IPS-15b (cell line): ENCODE measurements around the gene RAB11FIP3.
"Not testable (repeated sequence)": the region's sequence is repeated elsewhere in the genome, so short reads cannot be mapped to it uniquely, and the experiment has no call there.

Experiments used
- H3K27me3 ChIP-seq: one replicate; pipeline ENCODE4 v1.6.1; 2013; ENCODE audit warnings: low read length; ENCODE audit not compliant: control insufficient read depth, insufficient read depth
- H3K36me3 ChIP-seq: one replicate; pipeline ENCODE4 v1.6.1; 2013; ENCODE audit warnings: low read length; ENCODE audit not compliant: control insufficient read depth, insufficient read depth
- H3K4me1 ChIP-seq: one replicate; pipeline ENCODE4 v1.6.1; 2013; ENCODE audit warnings: mild to moderate bottlenecking, low read length; ENCODE audit not compliant: control insufficient read depth, insufficient read depth
- H3K4me3 ChIP-seq: one replicate; pipeline ENCODE4 v1.5.1; 2013; ENCODE audit warnings: low read depth, low read length
- H3K9ac ChIP-seq: one replicate; pipeline ENCODE4 v1.6.1; 2013; ENCODE audit warnings: low read depth, mild to moderate bottlenecking, low read length
- H3K9me3 ChIP-seq: one replicate; pipeline ENCODE4 v1.6.1; 2013; ENCODE audit warnings: mild to moderate bottlenecking, low read length; ENCODE audit not compliant: control insufficient read depth, insufficient read depth

RAB11FIP3 gene

DNA sequence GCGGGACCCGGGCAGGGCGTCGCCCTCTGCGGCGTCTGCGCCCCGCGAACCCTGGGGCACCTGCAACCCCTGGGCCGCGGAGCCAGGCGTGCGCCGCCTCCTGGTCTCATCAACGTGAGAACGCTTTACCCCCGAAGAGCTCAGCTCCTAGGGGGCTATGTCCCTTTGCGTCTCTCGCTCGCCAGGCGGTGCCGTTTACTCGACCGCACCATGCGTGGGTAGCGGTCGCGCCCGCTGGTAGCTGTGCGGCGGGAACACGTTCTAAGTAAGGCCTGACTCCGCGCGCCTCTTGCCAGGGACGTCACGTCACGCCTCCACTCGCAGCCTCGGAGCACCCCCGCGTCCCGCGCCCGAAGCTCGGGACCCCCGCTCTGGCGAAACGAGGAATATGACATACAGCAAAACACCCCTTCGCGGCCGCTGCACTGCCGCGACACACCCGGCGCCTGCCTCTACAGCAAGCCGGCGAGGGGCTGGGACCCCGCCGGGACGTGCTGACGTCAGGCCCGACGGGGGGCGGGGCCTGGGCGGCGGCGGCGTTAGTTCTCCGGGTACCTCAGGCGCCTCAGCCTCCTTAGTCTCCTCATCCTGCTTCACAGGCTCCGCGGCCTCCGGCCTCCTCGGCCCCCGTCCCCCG, at the start of gene RAB11FIP3:
TSS of gene RAB11FIP3 (plus strand) at position 568 of the 637 bp plus-strand sequence. CDS start 358 bp downstream, outside the sequence.
- Histone ChIP-seq H3K9ac (peak within 1 kb of the TSS; percentile 24), H3K4me3 (peak within 1 kb of the TSS; percentile 76), H3K4me1 (peaks cover 2% of the 10 kb centered on the region), H3K27me3 (peaks cover 23% of the 10 kb centered on the region), H3K9me3 (no peaks in the 10 kb centered on the region), H3K36me3 (no peaks in the 10 kb centered on the region)

DNA sequence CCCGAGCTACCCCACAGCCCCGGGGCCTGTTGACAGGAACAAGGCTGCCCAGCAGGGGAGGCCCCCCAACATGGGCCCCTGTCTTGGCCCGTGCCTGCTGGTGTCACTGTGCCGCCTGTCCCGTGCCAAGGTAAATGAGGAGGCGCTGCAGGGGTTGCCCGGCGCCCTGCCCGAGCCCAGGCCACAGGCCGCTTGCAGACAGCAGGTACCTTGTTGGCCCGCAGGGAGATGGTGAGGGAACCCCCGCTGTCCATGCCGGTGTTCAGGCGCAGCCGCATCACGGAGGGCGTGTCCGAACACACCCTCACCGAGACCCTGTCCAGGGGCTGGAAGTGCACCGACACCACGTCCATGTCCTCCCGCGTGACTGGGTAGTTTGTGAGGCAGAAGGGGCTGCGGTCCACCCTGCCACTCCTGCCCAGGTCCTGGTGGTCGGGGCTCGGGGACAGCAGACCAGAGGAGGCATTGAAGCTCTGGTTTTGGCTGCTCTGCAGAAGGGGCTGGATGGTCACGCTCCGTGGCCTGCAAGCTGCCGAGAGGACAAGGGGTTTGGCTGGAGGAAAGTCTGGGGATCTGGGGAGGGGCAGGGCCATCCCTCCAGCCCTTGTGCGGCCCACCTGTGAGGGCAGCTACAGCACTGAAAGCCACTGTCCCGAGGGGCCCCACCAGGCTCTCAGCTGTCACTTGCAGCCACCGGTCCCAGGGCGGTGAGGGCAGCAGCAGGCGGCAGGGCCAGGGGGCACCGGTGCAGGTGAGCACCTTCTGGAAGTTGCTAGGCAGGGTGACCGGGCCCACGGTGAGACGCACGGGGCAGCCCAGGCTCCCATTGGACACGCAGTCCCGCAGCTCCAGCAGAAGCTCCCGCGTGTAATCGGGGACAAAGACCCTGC, 49.3 kb upstream of the RAB11FIP3 start:
- H3K4me3 ChIP-seq: no peak overlapping the region
- peaks cover 66% of the 10 kb centered on the region for H3K36me3 ChIP-seq
- H3K27me3 ChIP-seq: no peaks in the 10 kb centered on the region
- H3K9me3 ChIP-seq: no peaks in the 10 kb centered on the region
- no peak overlapping the region for H3K9ac ChIP-seq
- H3K4me1 ChIP-seq: peaks cover 7% of the 10 kb centered on the region

DNA sequence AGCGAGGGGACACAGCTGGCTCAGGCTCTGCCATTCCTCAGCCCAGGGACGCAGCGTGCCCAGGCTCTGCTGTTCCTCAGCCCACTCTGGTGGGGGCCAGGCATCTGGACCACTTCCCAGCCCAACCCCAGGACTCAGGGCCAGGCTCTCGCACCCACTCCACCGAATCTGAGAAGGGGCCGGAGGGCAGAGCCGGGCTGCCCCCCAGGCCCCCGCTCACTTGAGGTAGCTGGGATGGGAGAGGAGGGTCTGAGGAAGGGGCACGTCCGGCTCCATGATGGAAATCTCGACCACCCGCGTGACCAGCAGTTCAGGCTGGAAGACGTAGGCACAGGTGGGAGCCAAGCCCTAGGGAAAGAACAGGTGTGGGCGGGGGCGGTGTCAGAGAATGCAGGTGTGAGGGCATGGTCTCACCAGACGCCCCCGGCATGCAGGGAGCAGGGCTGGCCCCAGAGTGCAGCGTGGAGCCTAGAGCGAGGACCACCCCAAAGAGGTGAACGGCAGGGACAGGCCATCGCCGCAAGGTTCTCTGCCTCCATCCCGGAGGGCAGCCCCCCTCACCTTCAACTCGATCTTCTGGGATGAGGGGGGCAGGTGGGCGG, 48.5 kb upstream of the RAB11FIP3 start:
- Histone ChIP-seq H3K9ac (no peak overlapping the region), H3K9me3 (no peaks in the 10 kb centered on the region), H3K4me1 (peaks cover 7% of the 10 kb centered on the region), H3K27me3 (no peaks in the 10 kb centered on the region), H3K36me3 (peaks cover 59% of the 10 kb centered on the region), H3K4me3 (no peak overlapping the region)

DNA sequence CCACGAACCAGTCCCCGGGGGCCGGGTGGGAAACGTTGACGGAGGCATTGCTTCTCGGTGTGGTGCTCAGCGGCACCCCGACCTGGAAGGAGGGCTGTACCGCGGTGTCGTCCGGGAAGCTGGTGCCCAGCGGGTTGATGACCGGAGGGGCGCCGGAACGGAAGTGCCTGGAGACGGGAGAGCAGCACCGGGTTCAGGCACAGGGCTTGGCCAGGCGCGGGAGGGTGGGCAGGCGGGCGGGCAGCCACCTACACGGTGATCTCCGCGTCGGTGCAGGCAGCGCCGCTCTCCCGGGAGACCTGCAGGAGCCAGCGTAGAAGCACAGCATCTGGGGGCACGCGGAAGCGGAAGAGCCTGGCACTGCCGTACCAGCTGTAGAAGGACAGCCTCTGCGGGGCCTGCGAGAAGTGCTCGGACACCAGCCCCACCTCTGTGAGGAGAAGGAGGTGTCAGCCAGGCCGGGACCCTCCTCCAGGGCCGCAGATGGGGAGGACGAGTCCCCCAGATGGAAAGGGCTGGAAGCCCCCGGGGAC, 48.0 kb upstream of the RAB11FIP3 start:
- Histone ChIP-seq H3K4me3 (no peak overlapping the region), H3K9me3 (no peaks in the 10 kb centered on the region), H3K9ac (no peak overlapping the region), H3K36me3 (peaks cover 53% of the 10 kb centered on the region), H3K4me1 (peaks cover 7% of the 10 kb centered on the region), H3K27me3 (no peaks in the 10 kb centered on the region)

DNA sequence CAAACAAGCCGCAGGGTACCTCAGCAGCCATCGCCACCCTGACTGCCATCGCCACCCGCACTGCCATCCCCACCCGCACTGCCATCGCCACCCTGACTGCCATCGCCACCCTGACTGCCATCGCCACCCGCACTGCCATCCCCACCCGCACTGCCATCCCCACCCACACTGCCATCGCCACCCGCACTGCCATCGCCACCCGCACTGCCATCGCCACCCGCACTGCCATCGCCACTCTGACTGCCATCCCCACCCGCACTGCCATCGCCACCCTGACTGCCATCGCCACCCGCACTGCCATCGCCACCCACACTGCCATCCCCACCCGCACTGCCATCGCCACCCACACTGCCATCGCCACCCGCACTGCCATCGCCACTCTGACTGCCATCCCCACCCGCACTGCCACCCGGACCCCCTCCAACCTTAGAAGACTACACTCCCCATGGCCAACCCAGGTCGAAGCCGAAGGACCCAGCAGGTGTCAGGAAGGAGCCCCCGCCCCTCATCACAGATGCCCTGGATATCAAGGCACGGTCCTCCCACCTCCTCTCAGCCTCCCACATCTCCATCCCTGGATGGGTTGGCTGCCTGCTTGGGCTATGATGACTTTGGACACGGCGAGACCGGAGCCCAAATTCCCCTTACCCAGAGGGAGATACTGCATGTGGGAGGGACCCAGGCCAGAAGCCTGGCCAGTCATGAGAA, 47.2 kb upstream of the RAB11FIP3 start:
- peak overlapping the region; percentile 1 for H3K4me3 ChIP-seq
- peaks cover 45% of the 10 kb centered on the region for H3K36me3 ChIP-seq

GRCh38 chr16:378821-379182, 46.6 kb upstream of the RAB11FIP3 start:
- no peaks in the 10 kb centered on the region for H3K27me3 ChIP-seq
- no peaks in the 10 kb centered on the region for H3K9me3 ChIP-seq
- H3K4me1 ChIP-seq: peaks cover 7% of the 10 kb centered on the region
- peak overlapping the region; percentile 1 for H3K4me3 ChIP-seq
- no peak overlapping the region for H3K9ac ChIP-seq
- peaks cover 40% of the 10 kb centered on the region for H3K36me3 ChIP-seq

More for the DNA sequence above, 47.2 kb upstream of the RAB11FIP3 start:
- H3K9ac ChIP-seq, H3K4me1 ChIP-seq, H3K27me3 ChIP-seq, H3K9me3 ChIP-seq: not testable (repeated sequence)

GRCh38 chr16:379183-379960, 46.1 kb upstream of the RAB11FIP3 start:
- H3K4me3 ChIP-seq: peak overlapping the region; percentile 26

DNA sequence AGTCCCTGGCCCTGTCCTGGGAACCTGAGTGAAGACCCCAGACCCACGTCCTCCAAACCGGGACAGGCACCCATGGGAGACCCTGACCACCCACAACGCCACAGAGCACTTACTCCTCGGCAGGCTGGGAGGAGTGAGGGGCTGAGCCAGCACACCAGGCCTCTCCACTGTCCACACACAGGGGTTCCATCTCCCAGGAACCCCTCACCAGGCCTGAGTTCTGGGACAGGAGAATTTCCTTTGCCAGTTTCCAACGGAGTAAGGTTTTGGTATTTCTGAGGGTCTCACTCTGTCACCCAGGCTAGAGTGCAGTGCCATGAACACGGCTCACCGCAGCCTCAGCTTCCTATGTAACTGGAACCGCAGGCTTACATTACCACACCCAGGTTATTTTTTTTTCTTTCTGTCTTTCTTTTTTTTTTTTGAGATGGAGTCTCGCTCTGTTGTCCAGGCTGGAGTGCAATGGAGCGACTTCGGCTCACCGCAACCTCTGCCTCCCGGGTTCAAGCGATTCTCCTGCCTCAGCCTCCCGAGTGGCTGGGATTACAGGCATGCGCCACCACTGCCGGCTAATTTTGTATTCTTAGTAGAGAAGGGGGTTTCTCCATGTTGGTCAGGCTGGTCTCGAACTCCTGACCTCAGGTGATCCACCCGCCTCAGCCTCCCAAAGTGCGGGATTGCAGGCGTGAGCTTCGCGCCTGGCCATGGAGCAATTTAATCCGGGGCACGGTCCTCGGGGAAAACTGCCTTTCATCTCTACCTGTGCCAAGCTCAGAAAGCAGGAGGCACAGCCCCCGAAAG, 45.3 kb upstream of the RAB11FIP3 start:
- Histone ChIP-seq H3K27me3 (no peaks in the 10 kb centered on the region), H3K9me3 (no peaks in the 10 kb centered on the region), H3K9ac (peak overlapping the region; percentile 54), H3K4me1 (peaks cover 11% of the 10 kb centered on the region), H3K4me3 (peak overlapping the region; percentile 79), H3K36me3 (peaks cover 26% of the 10 kb centered on the region)

More at GRCh38 chr16:379183-379960, 46.1 kb upstream of the RAB11FIP3 start:
- peaks cover 11% of the 10 kb centered on the region for H3K4me1 ChIP-seq
- H3K9me3 ChIP-seq: no peaks in the 10 kb centered on the region
- H3K9ac ChIP-seq: peak overlapping the region; percentile 54
- peaks cover 34% of the 10 kb centered on the region for H3K36me3 ChIP-seq
- no peaks in the 10 kb centered on the region for H3K27me3 ChIP-seq

DNA sequence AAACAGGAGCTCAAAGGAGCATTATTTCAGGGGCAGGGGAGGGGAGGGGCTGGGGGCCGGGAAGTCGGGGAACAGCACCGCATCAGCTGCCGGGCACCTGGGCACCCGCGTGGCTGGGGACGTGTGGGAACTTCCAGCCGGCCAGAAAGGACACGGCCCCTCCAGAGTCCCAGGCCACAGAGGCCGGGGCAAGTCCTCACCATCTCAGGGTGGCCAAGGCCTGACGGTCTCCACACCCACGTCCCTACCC, 44.8 kb upstream of the RAB11FIP3 start:
- Histone ChIP-seq H3K9ac (peak overlapping the region; percentile 70), H3K4me3 (peak overlapping the region; percentile 79), H3K9me3 (no peaks in the 10 kb centered on the region)

GRCh38 chr16:381012-381788, 44.2 kb upstream of the RAB11FIP3 start:
- Histone ChIP-seq H3K36me3 (peaks cover 17% of the 10 kb centered on the region), H3K4me1 (peaks cover 11% of the 10 kb centered on the region), H3K9me3 (no peaks in the 10 kb centered on the region), H3K9ac (peak overlapping the region; percentile 70), H3K27me3 (no peaks in the 10 kb centered on the region), H3K4me3 (peak overlapping the region; percentile 79)

More for the DNA sequence above, 44.8 kb upstream of the RAB11FIP3 start:
- Histone ChIP-seq H3K27me3 (no peaks in the 10 kb centered on the region), H3K4me1 (peaks cover 11% of the 10 kb centered on the region), H3K36me3 (peaks cover 22% of the 10 kb centered on the region)
